Effector memory CD8-positive, alpha-beta T cell (primary cell): ENCODE data around the gene SYPL2.
A peak's percentile ranks its signal among the peaks of the same experiment; 100 is the strongest.

ENCODE experiments used
- ATAC-seq: fragments of 150-1000 bp; cut with Tn5 transposase; replicated peaks from 2 replicates; pipeline ENCODE4 v1.10.0; 2021; ENCODE audit warnings: mild to moderate bottlenecking, moderate library complexity
- DNase-seq, 3 experiments: peaks; one replicate each; pipeline ENCODE4 v3.0.0; 2021
- H3K27ac Mint-ChIP-seq, 2 donors: one replicate each; pipeline ENCODE4 v1.8.0; 2022; ENCODE audit warnings: mild to moderate bottlenecking in 2 of 2, mixed read lengths in 2 of 2, moderate library complexity in 2 of 2
- H3K27me3 Mint-ChIP-seq, 2 donors: one replicate each; pipeline ENCODE4 v1.8.0; 2022; ENCODE audit warnings: mixed read lengths in 2 of 2
- H3K36me3 Mint-ChIP-seq: one replicate; pipeline ENCODE4 v1.8.0; 2022; ENCODE audit warnings: mild to moderate bottlenecking, moderate library complexity, mixed read lengths; ENCODE audit not compliant: insufficient read depth
- H3K4me1 Mint-ChIP-seq, 2 donors: one replicate each; pipeline ENCODE4 v1.8.0; 2022; ENCODE audit warnings: low read depth in 2 of 2, mixed read lengths in 2 of 2
- H3K4me3 Mint-ChIP-seq, 2 donors: one replicate each; pipeline ENCODE4 v1.8.0; 2022; ENCODE audit warnings: mild to moderate bottlenecking in 2 of 2, mixed read lengths in 2 of 2, moderate library complexity in 2 of 2
- H3K9me3 Mint-ChIP-seq, 2 donors: one replicate each; pipeline ENCODE4 v1.8.0; 2022; ENCODE audit warnings: mixed read lengths in 2 of 2

SYPL2 gene

GRCh38 chr1:109488696-109489095 lies 22.4 kb downstream of the SYPL2 start:
- ATAC-seq: no peak
- Mint-ChIP-seq H3K4me1 (peaks cover 15 to 19% of the 10 kb centered on the region in 2 donors), H3K4me3 (no peak overlapping the region), H3K36me3 (peaks cover 27% of the 10 kb centered on the region), H3K27me3 (no peaks in the 10 kb centered on the region), H3K9me3 (no peaks in the 10 kb centered on the region), H3K27ac (no peak overlapping the region)
- DNase-seq: no peak

GRCh38 chr1:109490029-109490933 lies 23.9 kb downstream of the SYPL2 start:
- peak; percentile 38 for ATAC-seq
- Mint-ChIP-seq H3K27me3 (no peaks in the 10 kb centered on the region), H3K4me1 (peaks cover 10 to 20% of the 10 kb centered on the region in 2 donors), H3K4me3 (no peak overlapping the region), H3K27ac (no peak overlapping the region), H3K36me3 (peaks cover 27% of the 10 kb centered on the region), H3K9me3 (no peaks in the 10 kb centered on the region)
- DNase-seq: peak; percentile 74 to 80 (median 75)

GRCh38 chr1:109490934-109491302 lies 24.6 kb downstream of the SYPL2 start:
- peaks cover 27% of the 10 kb centered on the region for H3K36me3 Mint-ChIP-seq
- H3K27me3 Mint-ChIP-seq: no peaks in the 10 kb centered on the region
- peaks cover 11 to 24% of the 10 kb centered on the region in 2 donors for H3K4me1 Mint-ChIP-seq
- no peak overlapping the region for H3K27ac Mint-ChIP-seq
- no peak for ATAC-seq
- H3K9me3 Mint-ChIP-seq: no peaks in the 10 kb centered on the region
- DNase-seq: no peak
- H3K4me3 Mint-ChIP-seq: no peak overlapping the region

- no peak overlapping the region for H3K4me3 Mint-ChIP-seq
- H3K36me3 Mint-ChIP-seq: peaks cover 30% of the 10 kb centered on the region
These were observed 25.0 kb downstream of the SYPL2 start for GRCh38 chr1:109491372-109491771.

GRCh38 chr1:109492779-109493178 lies 26.4 kb downstream of the SYPL2 start:
- peaks cover 25 to 32% of the 10 kb centered on the region in 2 donors for H3K4me1 Mint-ChIP-seq
- H3K27me3 Mint-ChIP-seq: no peaks in the 10 kb centered on the region
- DNase-seq (no peak), ATAC-seq (no peak)
- peaks cover 32% of the 10 kb centered on the region for H3K36me3 Mint-ChIP-seq
- H3K27ac Mint-ChIP-seq: no peak overlapping the region
- peak overlapping the region in 1 of 2 donors; percentile 40 for H3K4me3 Mint-ChIP-seq
- no peaks in the 10 kb centered on the region for H3K9me3 Mint-ChIP-seq

More at GRCh38 chr1:109491372-109491771, 25.0 kb downstream of the SYPL2 start:
- DNase-seq (no peak), ATAC-seq (no peak)
- Mint-ChIP-seq H3K27ac (no peak overlapping the region), H3K9me3 (no peaks in the 10 kb centered on the region), H3K4me1 (peaks cover 15 to 29% of the 10 kb centered on the region in 2 donors), H3K27me3 (no peaks in the 10 kb centered on the region)

- no peak for ATAC-seq
- Mint-ChIP-seq H3K4me1 (peaks cover 25 to 36% of the 10 kb centered on the region in 2 donors), H3K27ac (peak overlapping the region in 1 of 2 donors; percentile 81), H3K9me3 (no peaks in the 10 kb centered on the region), H3K27me3 (no peaks in the 10 kb centered on the region), H3K4me3 (peak overlapping the region; percentile 40 to 95), H3K36me3 (peaks cover 27% of the 10 kb centered on the region)
- DNase-seq: no peak
These were observed 26.9 kb downstream of the SYPL2 start for GRCh38 chr1:109493227-109493626.

- Mint-ChIP-seq H3K36me3 (peaks cover 26% of the 10 kb centered on the region), H3K27me3 (no peaks in the 10 kb centered on the region), H3K4me3 (peak within 1 kb of the TSS; percentile 95), H3K27ac (peak within 1 kb of the TSS; percentile 81 to 93), H3K4me1 (peaks cover 25 to 39% of the 10 kb centered on the region in 2 donors), H3K9me3 (no peaks in the 10 kb centered on the region)
- DNase-seq: peak; percentile 88 to 90 (median 90)
- ATAC-seq: peak; percentile 90
These were observed 27.6 kb downstream of the SYPL2 start, which contains the start of gene CYB561D1 for GRCh38 chr1:109493805-109494539. Gene CYB561D1 (plus strand): TSS chr1:109494094. CDS start chr1:109494140, 46 bp downstream.

- Mint-ChIP-seq H3K27me3 (no peaks in the 10 kb centered on the region), H3K27ac (peak overlapping the region in 1 of 2 donors; percentile 86)
These were observed 29.4 kb downstream of the SYPL2 start for GRCh38 chr1:109495738-109496137.

GRCh38 chr1:109497449-109498160 lies 31.3 kb downstream of the SYPL2 start:
- Mint-ChIP-seq H3K9me3 (no peaks in the 10 kb centered on the region), H3K27me3 (no peaks in the 10 kb centered on the region), H3K36me3 (peaks cover 23% of the 10 kb centered on the region), H3K4me1 (peaks cover 56 to 65% of the 10 kb centered on the region in 2 donors), H3K27ac (peak overlapping the region in 1 of 2 donors; percentile 69), H3K4me3 (peak overlapping the region in 1 of 2 donors; percentile 27)
- no peak for ATAC-seq
- no peak for DNase-seq

More at GRCh38 chr1:109495738-109496137, 29.4 kb downstream of the SYPL2 start:
- peak overlapping the region; percentile 68 to 95 for H3K4me3 Mint-ChIP-seq
- no peaks in the 10 kb centered on the region for H3K9me3 Mint-ChIP-seq
- DNase-seq (no peak), ATAC-seq (no peak)
- peaks cover 40 to 52% of the 10 kb centered on the region in 2 donors for H3K4me1 Mint-ChIP-seq
- H3K36me3 Mint-ChIP-seq: peaks cover 29% of the 10 kb centered on the region

GRCh38 chr1:109498161-109498801 lies 31.9 kb downstream of the SYPL2 start:
- H3K27me3 Mint-ChIP-seq: no peaks in the 10 kb centered on the region
- H3K4me3 Mint-ChIP-seq: no peak overlapping the region
- H3K4me1 Mint-ChIP-seq: peaks cover 62 to 70% of the 10 kb centered on the region in 2 donors
- peaks cover 23% of the 10 kb centered on the region for H3K36me3 Mint-ChIP-seq
- ATAC-seq (no peak), DNase-seq (no peak)
- H3K27ac Mint-ChIP-seq: peak overlapping the region in 1 of 2 donors; percentile 80
- no peaks in the 10 kb centered on the region for H3K9me3 Mint-ChIP-seq

- DNase-seq (no peak), ATAC-seq (no peak)
- no peak overlapping the region for H3K4me3 Mint-ChIP-seq
- H3K27ac Mint-ChIP-seq: peak overlapping the region in 1 of 2 donors; percentile 80
- H3K36me3 Mint-ChIP-seq: peaks cover 21% of the 10 kb centered on the region
- no peaks in the 10 kb centered on the region for H3K27me3 Mint-ChIP-seq
- no peaks in the 10 kb centered on the region for H3K9me3 Mint-ChIP-seq
- peaks cover 64 to 73% of the 10 kb centered on the region in 2 donors for H3K4me1 Mint-ChIP-seq
These were observed 32.7 kb downstream of the SYPL2 start for GRCh38 chr1:109499081-109499480.

- ATAC-seq (peak; percentile 16), DNase-seq (peak; percentile 45 to 52 (median 47))
- Mint-ChIP-seq H3K36me3 (peaks cover 18% of the 10 kb centered on the region), H3K9me3 (no peaks in the 10 kb centered on the region), H3K27ac (peak overlapping the region; percentile 49 to 80), H3K4me1 (peaks cover 69 to 71% of the 10 kb centered on the region in 2 donors), H3K4me3 (peak overlapping the region in 1 of 2 donors; percentile 33), H3K27me3 (no peaks in the 10 kb centered on the region)
These were observed 33.6 kb downstream of the SYPL2 start for GRCh38 chr1:109499661-109500536.
